Caki2 (cell line): Measurements from ENCODE around the gene JAML. TPM values are rescaled to one million over a fixed set of nuclear protein-coding genes. Genes with fewer than 3 reads are reported as not detected.

Experiments used
- DNase-seq: peaks from one replicate; pipeline ENCODE4 v3.0.0-alpha.2; 2015; ENCODE audit warnings: low read depth
- in situ Hi-C: cut with HindIII; loops from 2 replicates; pipeline ENCODE4 v1.10.0; 2016; ENCODE audit warnings: low sequenced_read_pairs, low pct_unique_long_range_greater_than_20kb, mixed read lengths
- total RNA-seq: library from RNA; depleted of rRNA; stranded (reverse); fragments of >200 nt; shearing (Covaris generic); gene quantifications from 2 replicates; pipeline ENCODE4 v1.2.3, GENCODE V29; 2014; ENCODE audit warnings: low replicate concordance; rRNA removed

The JAML gene
- not detected in 2 replicates for total RNA-seq

DNA sequence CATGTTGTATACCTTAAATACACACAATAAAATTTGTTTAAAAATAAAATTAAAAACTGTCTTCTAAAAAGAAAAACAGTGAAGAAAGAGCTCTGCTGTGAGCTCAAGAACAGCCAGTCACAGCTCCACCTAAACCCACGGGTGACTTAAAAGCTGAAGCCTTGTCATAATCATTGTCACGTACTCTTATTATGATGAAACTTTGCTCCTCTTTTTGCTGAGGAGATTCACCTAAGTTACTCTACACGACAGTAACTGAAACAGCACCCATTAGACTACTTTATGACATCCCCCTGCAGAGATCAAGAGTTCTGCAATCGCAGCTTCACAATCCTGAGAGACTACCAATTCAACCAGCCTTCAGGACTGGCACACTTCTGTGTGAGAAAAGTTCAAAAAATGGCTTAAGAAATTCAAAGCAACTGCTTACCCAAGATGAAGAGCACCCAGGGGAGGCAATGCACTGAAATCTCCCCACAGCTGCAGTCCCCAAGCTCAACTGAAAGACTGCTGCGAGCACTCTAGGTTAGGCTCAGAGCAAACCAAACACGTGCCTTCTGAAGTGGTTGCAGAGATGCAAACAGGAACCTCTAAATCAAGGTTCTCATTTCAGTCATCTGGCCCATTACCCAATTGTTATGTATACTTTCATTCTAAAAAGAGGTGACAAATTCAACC, at the start of gene JAML:
TSS of gene JAML (minus strand) at position 501 of the 678 bp plus-strand sequence. CDS start 10,145 bp downstream, outside the sequence.
- in situ Hi-C loops: no loop called here
- DNase-seq: no peak

GRCh38 chr11:118274186-118274585, 49.4 kb upstream of the JAML start:
- in situ Hi-C loops: no loop called here
- DNase-seq: no peak

DNA sequence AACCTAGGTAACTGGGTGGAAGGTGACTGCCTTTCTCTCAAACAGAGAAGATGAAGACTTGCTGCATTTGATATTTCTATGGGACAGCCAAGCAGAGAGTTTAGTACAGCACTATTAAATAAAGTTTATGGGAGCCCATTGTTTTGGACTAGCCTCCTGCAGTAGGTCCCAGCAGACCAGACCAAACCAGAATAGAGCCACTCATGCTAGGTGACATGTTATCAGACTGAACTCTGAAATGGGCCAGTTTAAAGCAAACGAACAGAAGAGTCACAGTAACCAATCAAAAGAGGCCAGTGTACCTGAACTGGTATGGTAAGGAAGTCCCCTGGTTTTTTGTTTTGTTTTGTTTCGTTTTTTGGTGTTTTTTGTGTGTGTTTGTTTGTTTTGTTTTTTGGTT, 47.2 kb upstream of the JAML start:
- DNase-seq: no peak
- in situ Hi-C loops: no loop called here

DNA sequence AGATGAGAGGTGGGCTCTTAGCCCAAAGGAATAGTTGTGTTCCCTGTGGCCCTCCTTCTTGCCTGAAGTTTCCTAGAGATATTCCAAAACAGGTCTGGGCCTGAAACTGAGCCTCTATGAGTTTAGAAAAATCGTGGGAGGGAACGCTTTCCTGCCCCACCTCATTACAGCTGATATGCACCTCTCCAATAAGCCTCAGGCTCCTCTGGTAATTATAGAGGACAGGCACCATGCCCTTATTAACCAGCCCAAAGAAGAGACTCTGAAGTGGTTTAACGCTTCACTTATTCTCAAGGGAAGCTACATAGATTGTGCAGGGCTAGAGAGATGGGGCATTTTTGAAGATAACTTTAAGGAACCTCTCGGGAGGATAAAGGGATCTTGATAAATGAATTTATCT, 42.7 kb upstream of the JAML start:
- in situ Hi-C loops: no loop called here
- no peak for DNase-seq

DNA sequence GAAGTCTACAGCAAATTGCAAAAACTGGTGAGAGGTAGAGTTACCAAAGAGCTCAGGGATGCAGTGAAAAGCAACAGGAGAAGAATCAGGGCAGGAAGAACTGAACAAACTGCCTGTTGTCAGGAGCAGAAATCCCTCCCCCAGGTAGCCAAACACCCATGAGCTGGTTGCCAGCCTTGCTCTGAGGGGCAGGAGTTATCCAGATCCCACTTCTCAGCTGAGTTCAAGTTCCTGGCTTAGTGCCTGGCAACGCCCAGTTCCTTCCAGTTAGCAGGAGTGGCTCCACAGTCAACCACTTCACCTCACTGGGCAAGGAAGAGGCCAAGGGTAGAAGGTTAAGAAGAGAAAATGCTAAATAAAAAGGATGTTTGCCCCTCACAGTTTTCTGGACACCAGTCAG, 41.1 kb upstream of the JAML start:
- DNase-seq: no peak

GRCh38 chr11:118264569-118265465, 40.0 kb upstream of the JAML start:
- in situ Hi-C loops: no loop called here
- no peak for DNase-seq

More for the DNA sequence above, 41.1 kb upstream of the JAML start:
- in situ Hi-C loops: no loop called here

GRCh38 chr11:118263695-118264568, 39.1 kb upstream of the JAML start, which contains the start of gene MPZL2:
TSS of gene MPZL2 (minus strand) at chr11:118264297. CDS start at chr11:118264153, 144 bp downstream.
- no peak for DNase-seq
- in situ Hi-C loops: no loop called here

- no peak for DNase-seq
- in situ Hi-C loops: no loop called here
These were observed 38.3 kb upstream of the JAML start for GRCh38 chr11:118263112-118263511.

- DNase-seq: no peak
- in situ Hi-C loops: no loop called here
These were observed 35.5 kb upstream of the JAML start for GRCh38 chr11:118260353-118260752.

- no peak for DNase-seq
- in situ Hi-C loops: no loop called here
These were observed 34.3 kb upstream of the JAML start for GRCh38 chr11:118259138-118259537.

- in situ Hi-C loops: no loop called here
- no peak for DNase-seq
These were observed 33.6 kb upstream of the JAML start for GRCh38 chr11:118258410-118258809.

DNA sequence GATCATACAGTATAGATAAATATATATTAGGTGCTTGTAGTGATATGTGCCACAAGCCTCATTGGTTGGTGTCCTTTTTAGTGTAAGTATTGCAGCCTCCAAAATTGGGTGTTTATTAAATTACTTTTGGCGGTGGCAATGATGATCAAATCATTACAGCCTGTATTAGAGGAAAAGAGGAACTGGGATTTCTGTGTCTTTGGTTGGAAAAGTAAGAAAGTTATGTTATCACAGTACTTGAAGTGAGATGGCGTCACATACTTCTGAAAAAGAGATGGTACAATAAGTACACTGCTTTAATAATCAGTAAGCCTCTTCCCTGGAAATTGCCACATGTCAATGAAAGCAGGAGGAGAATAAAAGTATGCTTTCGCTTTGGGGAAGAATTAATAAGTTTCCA, 27.9 kb upstream of the JAML start:
- in situ Hi-C loops: no loop called here
- no peak for DNase-seq

- DNase-seq: peak; percentile 85
- in situ Hi-C loops: no loop called here
These were observed 27.2 kb upstream of the JAML start, which contains the start of gene MPZL3 for GRCh38 chr11:118251858-118252652. TSS of gene MPZL3 (minus strand) at chr11:118252365. CDS start at chr11:118252294, 71 bp downstream.

DNA sequence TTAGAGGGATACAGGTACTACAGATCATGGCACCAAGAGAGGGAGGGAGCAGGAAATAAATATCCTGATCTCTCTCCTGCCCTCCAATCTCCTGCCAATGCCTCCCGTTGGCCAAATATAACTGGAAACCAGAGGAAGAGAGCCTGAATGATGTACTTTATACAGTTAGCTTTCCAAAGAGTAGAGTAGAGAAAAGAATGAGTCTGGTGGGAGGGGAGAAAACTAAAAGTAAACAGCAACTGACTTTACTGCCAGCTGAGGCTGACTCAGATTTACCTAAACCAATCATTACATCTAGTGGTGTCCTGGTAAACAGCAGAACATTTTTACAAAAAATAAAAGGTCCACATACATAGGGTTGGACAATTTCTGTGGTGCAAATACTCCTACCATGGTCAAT, 22.2 kb upstream of the JAML start:
- DNase-seq: no peak
- in situ Hi-C loops: no loop called here

- no peak for DNase-seq
- in situ Hi-C loops: no loop called here
These were observed 21.2 kb upstream of the JAML start for GRCh38 chr11:118245936-118246562.

DNA sequence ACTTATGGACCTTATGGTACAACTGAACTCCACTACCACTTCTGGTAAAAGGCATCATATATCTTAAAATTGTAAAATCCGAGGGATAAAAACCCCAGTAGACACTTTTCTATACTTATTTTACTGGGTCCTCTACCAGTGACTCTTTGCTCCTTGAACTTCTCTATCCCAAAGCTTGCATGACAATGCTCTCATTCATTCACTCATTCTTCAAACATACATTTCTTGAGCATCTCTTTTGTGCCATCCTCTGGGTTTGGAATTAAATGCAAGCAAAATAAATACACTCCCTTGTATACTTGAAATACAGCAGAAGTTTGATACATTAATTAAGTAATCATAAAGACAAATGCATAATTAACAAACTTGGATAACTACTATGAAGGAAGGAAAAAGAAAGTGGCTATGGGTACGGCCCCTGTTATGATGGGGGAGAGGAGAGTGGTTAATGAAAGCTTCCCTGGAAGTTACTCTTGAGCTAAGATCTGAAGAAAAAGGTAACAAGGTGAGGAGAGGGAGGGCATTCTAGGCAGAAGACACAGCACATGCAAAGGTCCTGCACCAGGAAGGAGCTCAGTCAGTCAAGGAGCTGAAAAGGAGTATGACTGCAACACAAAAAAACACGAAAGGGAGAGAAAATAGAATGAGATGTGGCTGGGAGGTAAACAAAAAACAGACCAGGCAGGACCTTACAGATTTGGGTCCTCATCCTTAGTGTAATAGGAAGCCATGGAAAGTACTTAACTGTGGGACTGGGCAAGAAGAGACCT, 19.4 kb upstream of the JAML start:
- no peak for DNase-seq
- in situ Hi-C loops: no loop called here

DNA sequence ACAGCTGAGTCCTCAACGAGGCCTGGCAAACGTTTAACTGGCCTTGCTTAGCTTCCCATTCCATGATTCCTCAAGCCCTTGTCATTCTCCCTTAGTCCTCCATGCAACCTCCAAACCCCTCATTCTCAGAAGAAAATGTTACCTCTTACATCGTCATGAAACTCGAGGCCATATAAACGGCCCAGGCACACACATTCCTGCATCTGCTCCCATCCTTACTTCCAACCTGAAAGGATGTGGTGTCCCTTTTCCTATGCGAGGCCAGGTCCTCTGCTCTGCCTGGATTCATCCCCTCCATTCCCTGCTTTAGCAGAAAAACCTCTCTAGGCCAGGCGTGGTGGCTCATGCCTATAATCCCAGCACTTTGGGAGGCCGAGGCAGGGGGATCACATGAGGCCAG, 18.4 kb upstream of the JAML start:
- in situ Hi-C loops: no loop called here
- no peak for DNase-seq
